Stimulated activated memory B cell treated with anti-CD40 and anti-IgM and Interleukin-4, amounts not matched to agents 10 μg/mL and 1 μg/mL and 100 μg/mL, for 72 hours (primary cell): ENCODE data around the gene JARID2.
A peak's percentile ranks its signal among the peaks of the same experiment; 100 is the strongest.

Experiments used
- ATAC-seq: fragments of 150-1000 bp; cut with Tn5 transposase; 2 replicates; pipeline ENCODE4 v1.10.0; 2021
- H3K27ac Mint-ChIP-seq: one replicate; pipeline ENCODE4 v1.8.0; 2022; ENCODE audit warnings: mild to moderate bottlenecking, mixed read lengths
- H3K27me3 Mint-ChIP-seq: one replicate; pipeline ENCODE4 v1.8.0; 2022; ENCODE audit warnings: mixed read lengths
- H3K36me3 Mint-ChIP-seq: one replicate; pipeline ENCODE4 v1.8.0; 2022; ENCODE audit warnings: mixed read lengths
- H3K4me1 Mint-ChIP-seq: one replicate; pipeline ENCODE4 v1.8.0; 2022; ENCODE audit warnings: mixed read lengths
- H3K4me3 Mint-ChIP-seq: one replicate; pipeline ENCODE4 v1.8.0; 2022; ENCODE audit warnings: mild to moderate bottlenecking, moderate library complexity, mixed read lengths
- H3K9me3 Mint-ChIP-seq: one replicate; pipeline ENCODE4 v1.8.0; 2022; ENCODE audit warnings: mixed read lengths

Gene JARID2

DNA sequence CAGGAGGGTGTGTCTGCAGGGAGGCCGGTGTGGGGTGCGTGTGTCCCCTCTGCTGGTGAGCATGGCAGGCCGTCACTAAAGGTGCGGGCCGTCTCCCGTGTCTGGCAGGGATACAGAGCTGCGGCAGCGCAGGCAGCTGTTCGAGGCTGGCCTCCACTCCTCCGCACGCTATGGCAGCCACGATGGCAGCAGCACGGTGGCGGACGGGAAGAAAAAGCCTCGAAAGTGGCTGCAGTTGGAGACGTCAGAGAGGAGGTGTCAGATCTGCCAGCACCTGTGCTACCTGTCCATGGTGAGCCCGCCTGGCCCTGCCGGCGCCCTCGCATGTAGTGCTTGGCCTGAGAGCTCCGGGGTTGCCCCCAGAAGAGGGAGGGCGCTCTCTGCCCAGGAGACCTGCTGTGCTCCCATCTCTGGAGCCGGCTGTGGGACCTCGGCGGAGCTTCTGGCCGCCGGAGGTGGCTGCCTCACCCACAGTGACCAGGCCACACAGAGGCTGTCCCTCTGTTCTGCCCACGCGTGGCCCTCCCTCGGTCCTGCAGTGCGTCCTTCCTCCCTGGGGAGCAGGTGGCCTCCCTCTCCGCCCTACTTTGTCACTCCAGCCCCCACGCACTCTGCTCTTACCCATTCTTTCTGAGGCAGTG is 267.4 kb downstream of the JARID2 start:
- Mint-ChIP-seq H3K9me3 (no peaks in the 10 kb centered on the region), H3K27me3 (no peaks in the 10 kb centered on the region), H3K36me3 (peaks cover 87% of the 10 kb centered on the region), H3K4me3 (no peak overlapping the region), H3K4me1 (peaks cover 8% of the 10 kb centered on the region), H3K27ac (peak overlapping the region; percentile 41)
- ATAC-seq: no peak

GRCh38 chr6:15513801-15514711 is 268.2 kb downstream of the JARID2 start:
- Mint-ChIP-seq H3K36me3 (peaks cover 84% of the 10 kb centered on the region), H3K4me1 (peaks cover 8% of the 10 kb centered on the region), H3K27ac (peak overlapping the region; percentile 41), H3K9me3 (no peaks in the 10 kb centered on the region), H3K27me3 (no peaks in the 10 kb centered on the region), H3K4me3 (no peak overlapping the region)
- ATAC-seq: no peak

DNA sequence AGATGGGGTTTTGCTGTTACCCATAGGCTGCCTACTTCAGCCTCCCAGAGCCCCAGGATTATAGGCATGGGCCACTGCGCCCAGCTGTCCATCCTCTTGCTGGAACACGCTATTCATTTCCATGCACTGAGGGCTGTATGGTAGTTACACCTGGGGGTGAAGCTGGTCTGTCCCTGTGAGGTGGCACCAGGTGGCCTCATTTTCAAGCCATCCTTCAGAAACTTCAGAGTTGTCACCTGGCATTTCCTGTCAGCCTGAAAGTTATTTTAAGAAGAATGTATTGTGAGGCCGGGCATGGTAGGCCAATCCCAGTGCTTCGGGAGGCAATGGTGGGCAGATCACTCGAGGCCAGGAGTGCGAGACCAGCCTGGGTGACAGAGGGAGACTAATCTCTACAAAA is 269.4 kb downstream of the JARID2 start:
- H3K36me3 Mint-ChIP-seq: peaks cover 86% of the 10 kb centered on the region
- H3K4me1 Mint-ChIP-seq: peaks cover 8% of the 10 kb centered on the region
- no peak for ATAC-seq
- peak overlapping the region; percentile 41 for H3K27ac Mint-ChIP-seq
- H3K27me3 Mint-ChIP-seq: no peaks in the 10 kb centered on the region
- no peak overlapping the region for H3K4me3 Mint-ChIP-seq
- H3K9me3 Mint-ChIP-seq: no peaks in the 10 kb centered on the region

DNA sequence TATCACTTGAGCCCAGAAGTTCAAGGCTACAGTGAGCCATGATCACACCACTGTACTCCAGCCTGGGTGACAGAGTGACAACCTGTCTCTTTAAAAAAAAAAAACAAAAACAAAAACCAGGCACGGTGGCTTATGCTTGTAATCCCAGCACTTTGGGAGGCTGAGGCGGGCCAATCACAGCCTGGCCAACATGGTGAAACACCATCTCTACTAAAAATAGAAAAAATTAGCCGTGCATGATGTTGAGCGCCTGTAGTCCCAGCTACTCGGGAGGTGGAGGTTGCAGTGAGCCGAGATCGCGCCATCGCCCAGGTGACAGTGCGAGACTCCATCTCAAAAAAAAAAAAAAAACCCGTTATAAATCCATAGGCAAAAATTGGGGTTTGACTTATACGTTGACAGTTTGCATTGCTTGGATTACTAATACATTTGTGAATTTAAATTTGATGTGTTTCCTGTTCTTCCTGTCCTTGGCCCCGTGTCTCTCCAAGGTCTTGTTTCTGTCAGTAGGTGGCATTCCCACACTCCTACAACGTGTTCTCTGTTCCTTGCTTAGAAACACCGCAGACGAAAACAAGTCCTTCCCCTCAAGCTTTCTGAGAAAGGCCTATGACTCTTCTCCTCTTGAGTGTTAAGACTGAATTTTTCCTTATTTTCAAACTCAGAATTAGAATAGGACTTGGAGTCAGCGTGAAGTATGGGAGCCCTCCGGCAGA is 269.9 kb downstream of the JARID2 start:
- Mint-ChIP-seq H3K27ac (peak overlapping the region; percentile 41), H3K4me3 (no peak overlapping the region), H3K27me3 (no peaks in the 10 kb centered on the region), H3K9me3 (no peaks in the 10 kb centered on the region), H3K36me3 (peaks cover 86% of the 10 kb centered on the region), H3K4me1 (peaks cover 8% of the 10 kb centered on the region)
- no peak for ATAC-seq

DNA sequence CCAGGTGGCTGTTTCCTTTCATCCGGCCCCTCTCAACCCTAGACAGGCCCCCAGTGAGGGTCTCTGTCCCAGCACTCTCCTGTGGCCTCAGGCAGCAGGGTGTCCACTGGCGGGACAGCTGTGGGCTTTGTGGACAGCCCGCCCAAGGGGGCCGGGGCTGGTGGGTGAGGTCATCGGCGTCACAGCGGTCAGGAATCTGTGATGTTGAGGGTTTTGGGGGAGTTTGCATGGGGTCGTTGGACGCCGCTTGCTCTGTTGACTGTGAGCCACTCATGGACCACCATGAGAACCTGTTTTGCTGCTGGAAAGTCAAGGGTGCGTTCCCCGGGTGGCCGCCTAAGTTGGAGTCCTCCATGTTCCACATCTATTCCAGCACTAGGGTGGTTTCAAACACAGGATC is 270.5 kb downstream of the JARID2 start:
- no peaks in the 10 kb centered on the region for H3K9me3 Mint-ChIP-seq
- peaks cover 88% of the 10 kb centered on the region for H3K36me3 Mint-ChIP-seq
- no peak for ATAC-seq
- no peaks in the 10 kb centered on the region for H3K27me3 Mint-ChIP-seq
- peaks cover 8% of the 10 kb centered on the region for H3K4me1 Mint-ChIP-seq
- no peak overlapping the region for H3K4me3 Mint-ChIP-seq
- H3K27ac Mint-ChIP-seq: no peak overlapping the region

- ATAC-seq: no peak
- Mint-ChIP-seq H3K36me3 (peaks cover 87% of the 10 kb centered on the region), H3K4me3 (no peak overlapping the region), H3K4me1 (peaks cover 11% of the 10 kb centered on the region), H3K9me3 (no peaks in the 10 kb centered on the region), H3K27me3 (no peaks in the 10 kb centered on the region), H3K27ac (no peak overlapping the region)
These were observed 271.2 kb downstream of the JARID2 start for GRCh38 chr6:15516923-15517560.

- ATAC-seq: no peak
- H3K27ac Mint-ChIP-seq: no peak overlapping the region
- H3K9me3 Mint-ChIP-seq: no peaks in the 10 kb centered on the region
- peaks cover 17% of the 10 kb centered on the region for H3K4me1 Mint-ChIP-seq
- H3K4me3 Mint-ChIP-seq: no peak overlapping the region
- no peaks in the 10 kb centered on the region for H3K27me3 Mint-ChIP-seq
- peaks cover 87% of the 10 kb centered on the region for H3K36me3 Mint-ChIP-seq
These were observed 271.7 kb downstream of the JARID2 start for GRCh38 chr6:15517600-15517999.

DNA sequence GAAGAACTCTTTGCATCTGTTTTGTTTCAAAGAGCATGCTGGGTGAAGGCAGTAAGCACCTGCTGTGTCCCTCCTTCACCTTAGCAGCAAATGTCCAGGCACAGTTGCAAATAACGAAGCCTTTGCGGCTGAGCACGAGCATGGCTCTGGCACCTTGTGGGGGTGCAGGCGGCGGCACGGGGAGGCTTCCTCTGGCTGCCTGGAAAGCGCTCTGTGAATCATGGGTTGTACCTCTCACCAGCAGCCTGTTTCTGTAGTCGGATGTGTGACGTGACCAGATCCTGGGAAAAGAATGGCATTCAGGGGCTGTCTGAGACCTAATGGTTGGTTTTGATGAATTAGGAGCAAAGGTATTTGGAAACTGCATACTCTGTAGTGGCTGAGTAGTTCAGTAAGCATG is 272.2 kb downstream of the JARID2 start:
- Mint-ChIP-seq H3K36me3 (peaks cover 89% of the 10 kb centered on the region), H3K27ac (no peak overlapping the region), H3K9me3 (no peaks in the 10 kb centered on the region), H3K4me3 (no peak overlapping the region), H3K27me3 (no peaks in the 10 kb centered on the region), H3K4me1 (peaks cover 21% of the 10 kb centered on the region)
- ATAC-seq: no peak

- ATAC-seq: no peak
- no peaks in the 10 kb centered on the region for H3K9me3 Mint-ChIP-seq
- H3K27ac Mint-ChIP-seq: no peak overlapping the region
- no peak overlapping the region for H3K4me3 Mint-ChIP-seq
- peaks cover 89% of the 10 kb centered on the region for H3K36me3 Mint-ChIP-seq
- H3K4me1 Mint-ChIP-seq: peaks cover 24% of the 10 kb centered on the region
- no peaks in the 10 kb centered on the region for H3K27me3 Mint-ChIP-seq
These were observed 273.0 kb downstream of the JARID2 start for GRCh38 chr6:15518878-15519277.

- no peak for ATAC-seq
- Mint-ChIP-seq H3K4me1 (peaks cover 22% of the 10 kb centered on the region), H3K36me3 (peaks cover 89% of the 10 kb centered on the region), H3K27me3 (no peaks in the 10 kb centered on the region), H3K9me3 (no peaks in the 10 kb centered on the region), H3K27ac (no peak overlapping the region), H3K4me3 (no peak overlapping the region)
These were observed 273.8 kb downstream of the JARID2 start for GRCh38 chr6:15519681-15520080.

DNA sequence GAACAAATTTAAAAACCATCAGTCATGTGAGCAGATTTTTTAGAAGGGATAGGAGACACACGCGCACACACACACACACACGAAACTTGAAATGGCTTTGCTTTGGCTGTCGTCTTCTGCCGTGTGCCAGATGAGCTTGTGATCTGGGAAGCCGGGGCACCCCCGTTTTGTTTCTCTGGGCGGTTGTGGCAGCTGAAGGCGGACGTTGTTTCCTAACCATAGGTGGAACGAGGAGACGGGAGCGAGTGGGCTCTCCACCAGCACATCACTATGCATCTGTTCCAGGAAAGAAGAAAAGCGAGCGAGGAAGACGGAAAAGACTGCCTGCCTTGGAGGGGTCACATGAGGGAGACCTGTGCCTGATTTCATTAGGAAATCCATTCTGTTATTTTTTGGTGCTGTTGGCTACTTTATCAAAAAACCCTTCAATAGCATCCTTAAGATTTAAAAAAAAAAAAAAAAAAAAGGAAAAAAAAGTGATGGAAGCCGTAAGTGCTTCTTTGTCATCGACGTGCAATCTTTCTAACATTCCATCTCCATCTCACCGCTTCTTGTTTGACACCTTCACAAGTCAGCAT is 274.8 kb downstream of the JARID2 start:
- H3K9me3 Mint-ChIP-seq: no peaks in the 10 kb centered on the region
- H3K36me3 Mint-ChIP-seq: peaks cover 89% of the 10 kb centered on the region
- ATAC-seq: no peak
- H3K27ac Mint-ChIP-seq: peak overlapping the region; percentile 31
- no peak overlapping the region for H3K4me3 Mint-ChIP-seq
- H3K4me1 Mint-ChIP-seq: peaks cover 25% of the 10 kb centered on the region
- H3K27me3 Mint-ChIP-seq: no peaks in the 10 kb centered on the region

- no peak overlapping the region for H3K4me3 Mint-ChIP-seq
- no peak for ATAC-seq
- peaks cover 34% of the 10 kb centered on the region for H3K4me1 Mint-ChIP-seq
- H3K9me3 Mint-ChIP-seq: no peaks in the 10 kb centered on the region
- peak overlapping the region; percentile 39 for H3K27ac Mint-ChIP-seq
- H3K36me3 Mint-ChIP-seq: peaks cover 89% of the 10 kb centered on the region
- no peaks in the 10 kb centered on the region for H3K27me3 Mint-ChIP-seq
These were observed 275.7 kb downstream of the JARID2 start for GRCh38 chr6:15521582-15521981.

- Mint-ChIP-seq H3K4me3 (no peak overlapping the region), H3K9me3 (no peaks in the 10 kb centered on the region), H3K36me3 (peaks cover 89% of the 10 kb centered on the region), H3K27me3 (no peaks in the 10 kb centered on the region), H3K4me1 (peaks cover 38% of the 10 kb centered on the region), H3K27ac (peak overlapping the region; percentile 39)
- ATAC-seq: no peak
These were observed 276.2 kb downstream of the JARID2 start for GRCh38 chr6:15522026-15522425.

- Mint-ChIP-seq H3K27ac (peak overlapping the region; percentile 39), H3K4me3 (no peak overlapping the region), H3K4me1 (peaks cover 42% of the 10 kb centered on the region), H3K9me3 (no peaks in the 10 kb centered on the region), H3K27me3 (no peaks in the 10 kb centered on the region), H3K36me3 (peaks cover 92% of the 10 kb centered on the region)
- peak; percentile 24 for ATAC-seq
These were observed 276.6 kb downstream of the JARID2 start for GRCh38 chr6:15522427-15522826.
